GM19463 (cell line): ENCODE measurements around the gene COL6A2.
"Not testable (repeated sequence)": the region's sequence is repeated elsewhere in the genome, so short reads cannot be mapped to it uniquely, and the experiment has no call there.

Experiments
- ATAC-seq: cut with Tn5 transposase; IDR thresholded peaks from one replicate; pipeline ENCODE4 v1.9.1; 2021; ENCODE audit warnings: mild to moderate bottlenecking, moderate library complexity; ENCODE audit not compliant: unreplicated experiment

Gene COL6A2

DNA sequence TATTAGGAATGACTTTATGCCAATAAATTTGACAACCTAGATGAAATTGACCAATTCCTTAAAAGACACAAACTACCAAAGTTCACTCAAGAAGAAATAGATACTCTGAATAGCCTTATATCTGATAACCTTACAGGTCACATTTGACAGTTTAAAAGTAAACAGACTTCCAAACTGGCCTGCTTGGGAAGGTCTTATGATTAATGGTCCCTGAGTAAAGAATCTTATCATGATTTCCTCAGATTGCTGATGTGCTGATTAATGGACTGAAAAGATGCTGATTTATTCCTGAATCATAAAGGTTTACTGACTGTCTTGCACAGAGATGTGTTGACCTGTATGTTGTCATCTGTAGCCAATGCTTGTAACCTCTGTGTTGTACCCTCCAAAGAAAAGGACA lies 67.2 kb downstream of the COL6A2 start:
- ATAC-seq, result no peak

DNA sequence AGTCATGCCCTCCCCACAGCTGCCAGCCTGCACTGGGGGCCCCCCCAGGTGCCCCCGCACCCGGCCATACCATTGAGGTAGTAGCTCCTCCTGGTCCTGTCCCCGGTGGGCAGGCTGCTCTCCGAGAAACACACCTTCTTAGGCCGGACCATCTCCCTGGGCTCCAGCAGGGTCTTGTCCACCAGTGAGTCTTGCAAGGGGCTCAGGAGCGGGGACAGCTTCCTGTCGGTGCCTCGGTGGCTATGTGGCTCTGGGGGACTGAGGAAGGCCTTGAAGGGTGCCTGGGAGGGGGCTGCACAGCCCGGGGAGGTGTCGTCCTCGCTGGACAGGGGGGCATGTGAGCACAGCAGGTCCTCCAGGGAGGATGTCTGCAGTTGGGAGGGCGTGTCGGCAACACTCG lies 70.3 kb downstream of the COL6A2 start:
- ATAC-seq, result no peak

DNA sequence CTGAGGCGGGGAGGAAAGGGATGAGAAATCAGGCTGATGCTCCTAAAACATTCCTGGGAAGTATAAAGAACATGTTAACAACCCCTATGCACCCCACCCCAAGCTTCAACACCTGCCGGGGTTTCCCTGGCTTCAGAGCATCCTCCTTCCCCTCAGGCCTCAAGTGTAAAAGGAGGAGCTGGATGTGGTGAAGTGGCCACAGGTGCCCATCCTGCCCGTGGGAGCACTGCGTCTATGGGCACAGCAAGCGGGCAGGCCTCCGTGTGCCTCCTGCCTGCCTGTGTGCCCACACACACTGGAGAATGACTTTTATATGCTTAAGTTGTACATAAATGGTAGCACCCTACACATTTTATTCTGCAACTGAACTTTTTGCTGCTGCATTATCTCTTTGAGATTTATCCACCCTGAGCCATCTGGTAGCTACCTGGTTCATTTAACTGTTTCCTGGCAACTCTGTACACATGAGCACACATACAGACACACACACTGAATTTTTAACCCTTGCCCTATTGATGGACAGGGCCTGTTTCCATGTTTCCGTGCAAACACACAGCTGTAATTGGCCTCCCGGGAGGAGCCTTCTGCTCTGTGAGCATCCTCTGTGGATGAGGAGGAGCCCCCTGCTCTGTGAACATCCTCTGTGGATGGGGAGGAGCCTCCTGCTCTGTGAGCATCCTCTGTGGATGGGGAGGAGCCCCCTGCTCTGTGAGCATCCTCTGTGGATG lies 70.9 kb downstream of the COL6A2 start:
- ATAC-seq, result no peak

DNA sequence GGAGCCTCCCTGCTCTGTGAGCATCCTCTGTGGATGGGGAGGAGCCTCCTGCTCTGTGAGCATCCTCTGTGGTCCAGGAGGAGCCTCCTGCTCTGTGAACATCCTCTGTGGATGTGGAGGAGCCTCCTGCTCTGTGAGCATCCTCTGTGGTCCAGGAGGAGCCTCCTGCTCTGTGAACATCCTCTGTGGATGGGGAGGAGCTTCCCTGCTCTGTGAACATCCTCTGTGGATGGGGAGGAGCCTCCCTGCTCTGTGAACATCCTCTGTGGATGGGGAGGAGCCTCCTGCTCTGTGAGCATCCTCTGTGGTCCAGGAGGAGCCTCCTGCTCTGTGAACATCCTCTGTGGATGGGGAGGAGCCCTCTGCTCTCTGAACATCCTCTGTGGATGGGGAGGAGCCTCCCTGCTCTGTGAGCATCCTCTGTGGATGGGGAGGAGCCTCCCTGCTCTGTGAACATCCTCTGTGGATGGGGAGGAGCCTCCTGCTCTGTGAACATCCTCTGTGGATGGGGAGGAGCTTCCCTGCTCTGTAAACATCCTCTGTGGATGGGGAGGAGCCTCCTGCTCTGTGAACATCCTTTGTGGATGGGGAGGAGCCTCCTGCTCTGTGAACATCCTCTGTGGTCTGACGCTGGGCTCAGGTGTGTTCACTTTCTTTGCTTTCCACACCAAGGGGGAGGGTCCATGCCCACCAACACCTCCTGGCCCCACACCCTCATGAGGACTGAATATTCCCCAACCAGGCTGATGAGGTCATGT lies 72.7 kb downstream of the COL6A2 start:
- ATAC-seq, result not testable (repeated sequence)

DNA sequence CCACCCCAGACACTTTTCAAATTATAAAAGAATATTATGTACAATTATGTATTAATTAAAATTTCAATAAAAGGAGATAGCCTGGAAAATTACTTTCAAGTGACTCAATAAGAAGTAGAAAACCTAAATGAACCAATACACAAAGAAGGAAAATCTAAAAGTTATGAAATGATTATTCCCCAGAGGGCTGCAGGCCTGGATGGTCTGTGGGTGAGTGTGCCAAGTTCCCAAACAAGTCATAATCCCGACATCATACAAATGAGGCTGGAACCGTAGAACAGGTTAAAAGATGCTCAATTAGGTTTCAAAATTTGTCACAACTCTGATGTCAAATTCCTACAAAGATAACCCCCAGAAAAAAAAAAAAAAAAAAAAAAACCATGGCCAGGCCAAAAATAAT lies 73.7 kb downstream of the COL6A2 start:
- no peak for ATAC-seq

DNA sequence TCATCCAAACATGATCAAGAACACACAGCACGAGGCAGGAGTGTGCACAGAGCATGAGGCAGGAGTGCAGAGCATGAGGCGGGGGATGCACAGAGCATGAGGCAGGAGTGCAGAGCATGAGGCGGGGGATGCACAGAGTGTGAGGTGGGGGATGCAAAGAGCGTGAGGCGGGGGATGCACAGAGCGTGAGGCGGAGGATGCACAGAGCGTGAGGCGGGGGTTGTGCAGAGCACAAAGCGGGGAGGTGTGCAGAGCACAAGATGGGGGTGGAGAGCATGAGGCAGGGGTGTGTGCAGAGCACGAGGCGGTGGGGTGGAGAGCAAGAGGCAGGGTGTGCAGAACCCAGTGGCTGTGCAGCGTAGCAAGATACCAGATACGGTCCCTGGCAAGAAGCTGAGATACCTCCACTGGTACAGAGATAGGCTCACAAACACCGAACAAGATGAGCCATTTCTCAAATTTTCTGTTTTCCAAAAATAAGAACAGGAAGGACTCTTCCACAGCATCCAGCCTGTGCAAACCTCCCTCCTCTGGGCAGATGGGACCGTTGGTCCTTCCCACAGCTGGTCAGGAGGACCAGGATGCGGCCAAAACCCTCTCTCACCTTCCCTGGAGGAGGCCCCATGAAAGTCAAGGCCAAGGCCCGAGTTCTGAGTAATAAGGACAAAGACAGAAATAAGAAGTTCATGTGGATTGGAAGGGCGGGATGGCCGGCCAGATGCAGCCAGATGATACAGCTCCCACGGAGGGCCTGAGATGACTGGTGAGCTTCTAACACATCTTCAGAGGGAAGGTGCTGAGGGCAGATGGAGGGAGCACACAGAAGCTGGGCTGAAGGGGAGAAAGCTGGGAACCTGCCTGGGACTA lies 74.3 kb downstream of the COL6A2 start:
- no peak for ATAC-seq

DNA sequence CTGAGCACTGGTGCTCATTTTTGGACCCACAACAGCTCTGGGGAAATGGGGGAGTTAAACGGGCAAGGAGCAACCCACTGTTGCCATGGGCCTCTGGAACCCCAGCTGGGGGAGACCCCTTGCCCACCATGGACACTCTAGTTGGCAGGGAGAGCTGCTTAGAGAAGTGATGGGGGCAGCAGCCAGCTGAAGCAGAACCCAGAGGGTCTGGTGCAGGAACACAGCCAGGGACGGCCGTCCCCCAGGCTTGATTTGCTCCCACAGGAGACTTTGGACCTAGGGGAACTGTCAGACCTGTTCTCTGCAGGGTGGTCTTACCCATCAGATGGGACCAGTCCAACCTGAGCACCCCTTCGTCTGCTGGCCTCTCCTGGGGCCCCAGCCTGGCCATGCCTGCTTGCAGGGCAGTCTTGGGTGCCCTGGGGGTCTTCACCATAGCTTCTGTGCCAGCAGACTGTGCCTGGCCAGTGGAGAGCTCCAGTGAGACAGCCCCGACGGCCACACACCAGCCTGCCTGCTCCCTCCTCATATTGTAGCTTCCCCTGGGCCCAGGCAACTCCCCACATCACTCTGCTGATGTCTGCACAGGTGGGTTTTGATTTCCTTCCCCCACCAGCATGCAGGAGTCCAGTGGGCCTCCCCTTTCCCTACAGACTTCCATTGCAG lies 75.1 kb downstream of the COL6A2 start:
- no peak for ATAC-seq

DNA sequence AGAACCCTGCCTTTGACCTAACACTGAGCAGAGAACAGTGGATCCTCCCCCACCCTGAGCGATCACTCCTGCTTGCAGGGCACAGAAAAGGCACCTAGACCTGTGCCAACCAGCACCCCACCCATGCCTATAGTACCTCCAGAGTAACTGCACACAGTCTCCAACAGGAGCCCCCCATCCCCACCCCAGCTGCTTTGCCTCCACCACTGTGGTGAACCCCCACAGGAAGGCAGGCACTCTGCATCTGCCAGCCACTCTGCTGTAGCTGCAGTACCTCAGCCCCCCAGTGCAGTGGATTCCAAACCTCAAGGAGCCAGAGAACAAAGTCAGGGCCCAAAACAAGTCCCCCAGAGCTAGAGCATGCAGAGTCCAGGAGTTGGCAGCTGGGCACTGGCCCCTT lies 75.7 kb downstream of the COL6A2 start:
- no peak for ATAC-seq

DNA sequence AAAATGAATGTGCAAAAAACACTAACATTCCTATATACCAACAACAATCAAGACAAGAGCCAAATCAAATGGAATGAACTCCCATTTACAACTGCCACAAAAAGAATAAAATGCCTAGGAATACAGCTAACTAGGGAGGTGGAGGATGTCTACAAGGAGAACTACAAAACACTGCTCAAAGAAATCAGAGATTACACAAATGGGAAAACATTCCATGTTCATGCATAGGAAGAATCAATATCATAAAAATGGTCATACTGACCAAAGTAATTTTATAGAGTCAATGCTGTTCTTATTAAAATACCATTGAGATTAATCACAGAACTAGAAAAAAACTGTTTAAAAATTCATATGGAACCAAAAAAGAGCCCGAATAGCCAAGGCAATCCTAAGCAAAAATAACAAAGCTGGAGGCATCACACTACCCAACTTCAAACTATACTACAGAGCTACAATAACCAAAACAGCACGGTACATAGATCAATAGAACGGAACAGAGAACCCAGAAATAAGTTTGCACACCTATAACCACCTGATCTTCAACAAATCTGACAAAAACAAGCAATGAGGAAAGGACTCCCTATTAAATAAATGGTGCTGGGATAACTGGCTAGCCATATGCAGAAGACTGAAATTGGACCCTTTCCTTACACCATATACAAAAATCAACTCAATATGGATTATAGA lies 78.7 kb downstream of the COL6A2 start:
- ATAC-seq, result not testable (repeated sequence)

DNA sequence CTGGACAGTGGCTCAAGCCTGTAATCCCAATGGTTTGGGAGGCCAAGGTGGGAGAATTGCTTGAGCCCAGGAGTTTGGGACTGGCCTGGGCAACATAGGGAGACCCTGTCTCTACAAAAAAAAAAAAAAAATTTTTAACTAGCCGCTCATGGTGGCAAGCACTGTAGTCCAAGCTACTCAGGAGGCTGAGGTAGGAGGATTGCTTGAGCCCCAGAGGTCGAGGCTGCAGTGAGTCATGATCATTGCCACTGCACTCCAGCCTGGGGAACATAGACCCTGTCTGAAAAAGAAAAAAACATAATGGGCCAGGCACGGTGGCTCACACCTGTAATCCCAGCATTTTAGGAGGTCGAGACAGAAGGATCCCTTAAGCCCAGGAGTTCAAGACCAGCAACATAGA lies 81.0 kb downstream of the COL6A2 start:
- ATAC-seq, result no peak
